Measurements from ENCODE around the gene ATXN7L1. TPM values are rescaled to one million over a fixed set of nuclear protein-coding genes. Genes with fewer than 3 reads are reported as not detected.

Gene ATXN7L1
- total RNA-seq, 3 donors from 2014 or later, result 19.7 to 29.5 (median 26.0) TPM

DNA sequence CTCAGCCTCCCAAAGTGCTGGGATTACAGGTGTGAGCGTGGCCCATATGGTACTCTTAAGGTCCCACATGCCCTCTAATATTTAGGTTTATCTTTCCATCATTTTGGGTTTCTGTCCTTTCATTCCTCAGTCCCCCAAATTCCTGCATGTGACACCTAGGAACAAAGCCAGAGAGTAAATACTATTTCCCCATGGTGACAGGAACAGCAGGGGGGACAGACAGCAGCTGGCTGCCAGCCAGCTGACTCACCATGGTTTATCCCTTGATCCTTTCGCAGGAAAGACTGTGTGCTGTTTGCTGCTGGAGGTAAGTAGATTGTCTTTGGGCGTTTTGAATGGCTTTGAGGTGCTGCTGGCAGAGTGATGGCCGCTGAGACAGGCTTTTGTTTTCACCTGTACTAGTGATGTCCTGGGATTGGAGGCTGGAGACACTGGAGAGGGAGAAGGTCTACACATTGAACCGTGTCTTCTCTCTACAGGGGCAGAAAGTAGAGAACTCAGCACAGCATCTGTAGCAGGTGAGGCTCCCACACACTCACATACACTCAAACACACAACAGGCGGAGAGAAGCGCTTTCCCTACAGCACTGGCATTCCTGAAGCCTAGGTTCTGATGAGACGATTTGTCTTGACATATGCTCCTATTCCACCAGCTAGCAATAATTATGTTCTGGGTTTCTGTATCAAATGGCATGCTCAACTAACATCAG, 211.4 kb downstream of the ATXN7L1 start:
- TF ChIP-seq, protein P1, sequence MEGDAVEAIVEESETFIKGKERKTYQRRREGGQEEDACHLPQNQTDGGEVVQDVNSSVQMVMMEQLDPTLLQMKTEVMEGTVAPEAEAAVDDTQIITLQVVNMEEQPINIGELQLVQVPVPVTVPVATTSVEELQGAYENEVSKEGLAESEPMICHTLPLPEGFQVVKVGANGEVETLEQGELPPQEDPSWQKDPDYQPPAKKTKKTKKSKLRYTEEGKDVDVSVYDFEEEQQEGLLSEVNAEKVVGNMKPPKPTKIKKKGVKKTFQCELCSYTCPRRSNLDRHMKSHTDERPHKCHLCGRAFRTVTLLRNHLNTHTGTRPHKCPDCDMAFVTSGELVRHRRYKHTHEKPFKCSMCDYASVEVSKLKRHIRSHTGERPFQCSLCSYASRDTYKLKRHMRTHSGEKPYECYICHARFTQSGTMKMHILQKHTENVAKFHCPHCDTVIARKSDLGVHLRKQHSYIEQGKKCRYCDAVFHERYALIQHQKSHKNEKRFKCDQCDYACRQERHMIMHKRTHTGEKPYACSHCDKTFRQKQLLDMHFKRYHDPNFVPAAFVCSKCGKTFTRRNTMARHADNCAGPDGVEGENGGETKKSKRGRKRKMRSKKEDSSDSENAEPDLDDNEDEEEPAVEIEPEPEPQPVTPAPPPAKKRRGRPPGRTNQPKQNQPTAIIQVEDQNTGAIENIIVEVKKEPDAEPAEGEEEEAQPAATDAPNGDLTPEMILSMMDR (IDR thresholded peaks at IDR 0.05), result no peak
- Histone ChIP-seq H3K4me1 (ENCODE audit: low read depth) (no peaks in the 10 kb centered on the region), H3K9me3 (no peaks in the 10 kb centered on the region), H3K36me3 (ENCODE audit: low read depth) (no peaks in the 10 kb centered on the region), H3K4me3 (no peak overlapping the region)
- ATAC-seq, result peak; percentile 37
- no peak for DNase-seq
- intact Hi-C loops (cut with DNase I, micrococcal nuclease), result no loop called here

DNA sequence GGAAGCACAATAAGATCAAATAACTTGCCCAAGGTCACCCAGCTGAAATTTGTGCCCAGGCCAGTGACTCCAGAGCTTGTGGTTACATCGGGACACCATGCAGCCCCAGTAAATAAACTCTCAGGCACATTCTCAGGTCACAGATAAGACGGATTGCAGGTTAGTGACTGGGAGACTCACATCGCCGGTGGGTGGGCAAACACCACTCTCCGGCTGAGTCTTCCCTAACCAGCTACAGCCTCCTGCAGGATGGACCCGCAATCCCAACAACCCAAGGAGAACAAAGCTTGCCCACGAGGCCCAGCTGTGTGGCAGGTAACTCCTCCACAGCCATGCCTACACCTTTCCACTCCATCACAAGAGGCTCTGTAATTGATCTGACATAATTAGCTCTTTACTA, 213.4 kb downstream of the ATXN7L1 start:
- ATAC-seq, result no peak
- no peak for DNase-seq
- H3K36me3 ChIP-seq (ENCODE audit: low read depth), result no peaks in the 10 kb centered on the region
- H3K4me3 ChIP-seq, result no peak overlapping the region
- intact Hi-C loops (cut with DNase I, micrococcal nuclease), result no loop called here
- H3K9me3 ChIP-seq, result no peaks in the 10 kb centered on the region
- TF ChIP-seq, protein P1 (IDR thresholded peaks at IDR 0.05), result no peak
- H3K4me1 ChIP-seq (ENCODE audit: low read depth), result no peaks in the 10 kb centered on the region

DNA sequence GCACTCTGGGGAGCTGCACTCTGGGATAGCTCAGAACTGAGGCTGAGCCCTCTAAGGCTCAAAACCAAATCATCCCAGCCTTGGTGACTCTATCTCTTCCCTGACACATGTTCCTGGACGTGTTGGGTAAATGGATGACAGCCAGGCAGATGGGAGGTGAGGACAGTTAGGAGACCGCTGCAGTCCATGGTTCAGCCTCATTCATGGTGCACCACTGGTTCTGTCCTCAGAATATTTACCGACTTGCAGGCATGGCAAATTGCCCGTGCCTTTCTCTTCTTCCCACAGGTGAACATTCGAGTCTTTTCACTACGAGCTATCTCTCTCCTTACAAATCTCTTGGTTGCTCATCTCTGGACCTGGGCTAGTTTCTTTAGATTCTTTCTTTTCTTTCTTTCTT, 214.8 kb downstream of the ATXN7L1 start:
- H3K4me3 ChIP-seq, result no peak overlapping the region
- H3K36me3 ChIP-seq (ENCODE audit: low read depth), result no peaks in the 10 kb centered on the region
- DNase-seq (no peak), ATAC-seq (no peak)
- TF ChIP-seq, protein P1 (IDR thresholded peaks at IDR 0.05), result no peak
- intact Hi-C loops (cut with DNase I, micrococcal nuclease), result no loop called here
- H3K4me1 ChIP-seq (ENCODE audit: low read depth), result no peaks in the 10 kb centered on the region
- H3K9me3 ChIP-seq, result no peaks in the 10 kb centered on the region

DNA sequence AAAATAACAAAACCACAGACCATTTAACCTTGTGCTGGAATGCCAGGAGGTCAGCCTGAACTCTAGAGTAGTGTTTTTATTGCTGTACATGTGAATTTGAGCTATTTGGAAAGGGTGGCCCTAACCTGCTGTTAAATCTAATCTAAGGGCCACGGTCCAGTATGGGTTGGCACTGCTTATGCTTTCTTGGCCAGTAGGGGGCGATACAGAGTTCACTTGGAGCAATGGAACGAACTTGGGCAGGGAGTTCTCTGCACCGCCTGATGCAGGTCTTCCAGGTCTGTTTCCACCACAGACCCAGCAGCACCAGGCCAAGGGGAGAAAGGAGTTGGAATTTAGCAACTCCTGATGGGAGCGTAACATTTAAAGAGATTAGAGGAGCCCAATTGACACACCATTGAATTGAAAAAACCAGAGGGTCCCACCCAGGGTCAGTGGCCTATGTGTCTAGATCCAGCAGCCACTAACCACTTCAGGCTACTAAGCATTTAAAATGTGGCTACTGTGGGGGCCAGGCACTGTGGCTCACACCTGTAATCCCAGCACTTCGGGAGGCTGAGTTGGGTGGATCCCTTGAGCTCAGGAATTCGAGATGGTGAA, 219.4 kb downstream of the ATXN7L1 start:
- TF ChIP-seq, protein P1 (IDR thresholded peaks at IDR 0.05), result peak; percentile 58
- H3K4me1 ChIP-seq (ENCODE audit: low read depth), result no peaks in the 10 kb centered on the region
- intact Hi-C loops (cut with DNase I, micrococcal nuclease), result loop anchor here in 1 of 2 donors (10.0 kb wide), 1 partner anchor 388 kb away; no protein-coding TSS in a partner anchor
- H3K9me3 ChIP-seq, result no peaks in the 10 kb centered on the region
- ATAC-seq (peak; percentile 71), DNase-seq (peak in 1 of 3 donors; percentile 82)
- no peaks in the 10 kb centered on the region for H3K36me3 ChIP-seq (ENCODE audit: low read depth)
- H3K4me3 ChIP-seq, result no peak overlapping the region

DNA sequence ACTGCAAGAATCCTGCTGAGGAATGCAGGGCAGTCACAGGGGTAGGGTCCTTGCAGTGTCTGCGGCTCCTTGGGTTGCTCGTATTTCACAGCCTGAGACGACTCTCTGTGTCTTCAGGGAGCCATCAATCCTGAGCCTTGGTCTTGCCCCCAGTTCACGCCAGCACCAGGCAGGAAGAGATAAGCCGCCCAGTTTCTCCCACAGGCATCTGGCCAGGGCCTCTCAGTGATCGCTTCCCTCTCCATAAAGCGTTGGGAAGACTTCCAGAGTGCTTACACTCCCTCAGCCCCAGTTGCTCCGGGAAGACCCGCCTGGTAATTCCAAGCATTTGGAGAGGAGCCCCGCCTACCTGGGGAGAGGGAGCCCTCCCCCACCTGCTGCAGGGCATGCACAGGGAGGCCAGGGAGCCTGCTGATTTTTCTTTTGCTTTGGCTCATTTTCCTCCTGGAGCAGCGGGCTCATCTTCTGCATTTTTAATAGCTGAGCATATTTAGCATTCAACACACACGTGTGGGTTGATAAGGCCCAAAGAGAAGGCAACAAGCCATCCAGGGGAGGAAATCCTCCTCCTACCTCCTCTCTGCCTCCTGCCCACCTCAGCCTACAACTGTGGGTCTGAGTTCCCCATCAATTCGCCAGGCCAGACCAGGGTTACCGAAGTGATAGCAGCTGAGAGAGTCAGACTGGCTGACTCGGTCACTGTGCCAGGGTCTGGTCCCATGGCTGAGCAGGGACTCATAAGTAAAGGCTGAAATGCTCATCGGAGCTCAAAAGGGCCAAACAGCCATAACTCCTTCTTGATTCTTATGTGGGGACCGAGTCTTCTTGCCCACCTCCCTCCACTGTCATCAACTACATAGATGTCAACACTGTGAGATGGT, 220.7 kb downstream of the ATXN7L1 start:
- DNase-seq (peak in 1 of 3 donors; percentile 30), ATAC-seq (peak; percentile 37)
- Histone ChIP-seq H3K9me3 (no peaks in the 10 kb centered on the region), H3K4me1 (ENCODE audit: low read depth) (no peaks in the 10 kb centered on the region), H3K4me3 (no peak overlapping the region), H3K36me3 (ENCODE audit: low read depth) (no peaks in the 10 kb centered on the region)
- intact Hi-C loops (cut with DNase I, micrococcal nuclease), result loop anchor here in 1 of 2 donors (10.0 kb wide), 1 partner anchor 389 kb away; no protein-coding TSS in a partner anchor
- TF ChIP-seq, protein P1 (IDR thresholded peaks at IDR 0.05), result no peak

Data from mucosa of descending colon (tissue), 3 donors.